Measurements from ENCODE around the gene TRAM1L1.

Gene TRAM1L1

GRCh38 chr4:117084866-117085701 lies at the start of gene TRAM1L1:
TRAM1L1 (minus strand) TSS chr4:117085576; CDS start chr4:117085393, 183 bp downstream.
- peak; percentile 82 for DNase-seq

- peak; percentile 39 for DNase-seq
These were observed 49.0 kb upstream of the TRAM1L1 start for GRCh38 chr4:117134386-117134785.

GRCh38 chr4:117096886-117097285 lies 11.5 kb upstream of the TRAM1L1 start:
- DNase-seq: no peak

- no peak for DNase-seq
These were observed 11.1 kb upstream of the TRAM1L1 start for GRCh38 chr4:117096462-117096861.

GRCh38 chr4:117093571-117093970 lies 8.2 kb upstream of the TRAM1L1 start:
- no peak for DNase-seq

GRCh38 chr4:117077760-117078159 lies 7.6 kb downstream of the TRAM1L1 start:
- DNase-seq: no peak

- no peak for DNase-seq
These were observed 17.3 kb downstream of the TRAM1L1 start for GRCh38 chr4:117068120-117068519.

GRCh38 chr4:117063961-117064696 lies 21.2 kb downstream of the TRAM1L1 start:
- DNase-seq: no peak

GRCh38 chr4:117042962-117043361 lies 42.4 kb downstream of the TRAM1L1 start:
- no peak for DNase-seq

All from COR-L47 (cell line).